GM21381 (cell line): ENCODE results near the gene SOX6.
A peak's percentile ranks its signal among the peaks of the same experiment; 100 is the strongest.

Experiments used
- ATAC-seq: cut with Tn5 transposase; IDR thresholded peaks from one replicate; pipeline ENCODE4 v1.9.1; 2021; ENCODE audit warnings: mild to moderate bottlenecking, moderate library complexity; ENCODE audit not compliant: unreplicated experiment

Gene SOX6

GRCh38 chr11:15970506-15971214 is 385.7 kb downstream of the SOX6 start:
- no peak for ATAC-seq

GRCh38 chr11:15969701-15970329 is 386.5 kb downstream of the SOX6 start:
- no peak for ATAC-seq

GRCh38 chr11:15969281-15969680 is 387.1 kb downstream of the SOX6 start:
- peak; percentile 74 for ATAC-seq

GRCh38 chr11:15968461-15969130 is 387.8 kb downstream of the SOX6 start:
- ATAC-seq = no peak

GRCh38 chr11:15967966-15968365 is 388.4 kb downstream of the SOX6 start:
- no peak for ATAC-seq

GRCh38 chr11:15967166-15967565 is 389.2 kb downstream of the SOX6 start:
- ATAC-seq = no peak

GRCh38 chr11:15965562-15966250 is 390.6 kb downstream of the SOX6 start:
- no peak for ATAC-seq

- ATAC-seq = no peak
These were observed 393.1 kb downstream of the SOX6 start for GRCh38 chr11:15963266-15963665.

GRCh38 chr11:15958910-15959309 is 397.4 kb downstream of the SOX6 start:
- ATAC-seq = no peak

- ATAC-seq = no peak
These were observed 399.1 kb downstream of the SOX6 start for GRCh38 chr11:15957234-15957633.

GRCh38 chr11:15956302-15956701 is 400.0 kb downstream of the SOX6 start:
- ATAC-seq = no peak

GRCh38 chr11:15955595-15955994 is 400.8 kb downstream of the SOX6 start:
- no peak for ATAC-seq

- no peak for ATAC-seq
These were observed 408.4 kb downstream of the SOX6 start for GRCh38 chr11:15947681-15948648.

- ATAC-seq = no peak
These were observed 410.6 kb downstream of the SOX6 start for GRCh38 chr11:15945726-15946125.

- no peak for ATAC-seq
These were observed 411.9 kb downstream of the SOX6 start for GRCh38 chr11:15944460-15944859.

- ATAC-seq = no peak
These were observed 412.7 kb downstream of the SOX6 start for GRCh38 chr11:15943418-15944197.

GRCh38 chr11:15942936-15943335 is 413.4 kb downstream of the SOX6 start:
- no peak for ATAC-seq

- no peak for ATAC-seq
These were observed 414.2 kb downstream of the SOX6 start for GRCh38 chr11:15942126-15942525.

GRCh38 chr11:15941206-15941770 is 415.1 kb downstream of the SOX6 start:
- ATAC-seq = no peak
